GM20431 (cell line): ENCODE data around the gene LMNB1.
"Not testable (repeated sequence)": the region's sequence is repeated elsewhere in the genome, so short reads cannot be mapped to it uniquely, and the experiment has no call there.

ENCODE experiments used
- in situ Hi-C: fragments of 300-500 bp; cut with MseI, MboI; formaldehyde crosslinking; loops from one replicate; pipeline ENCODE4 v1.15.0; 2020; ENCODE audit warnings: low sequenced_read_pairs; ENCODE audit not compliant: unreplicated experiment

The LMNB1 gene

GRCh38 chr5:126776499-126777256 is at the start of gene LMNB1:
LMNB1 (plus strand) TSS chr5:126777136; CDS start chr5:126777509, 373 bp downstream.
- in situ Hi-C loops: loop anchor here (25.0 kb wide), 1 partner anchor 414 kb away; no protein-coding TSS in a partner anchor

- in situ Hi-C loops: no loop called here
Observed at GRCh38 chr5:126732716-126733115, 44.2 kb upstream of the LMNB1 start.

GRCh38 chr5:126734573-126734972 is 42.4 kb upstream of the LMNB1 start:
- in situ Hi-C loops: not testable (repeated sequence)

- in situ Hi-C loops: no loop called here
Observed at GRCh38 chr5:126736141-126736540, 40.8 kb upstream of the LMNB1 start.

GRCh38 chr5:126741361-126741760 is 35.6 kb upstream of the LMNB1 start:
- in situ Hi-C loops: no loop called here

- in situ Hi-C loops: no loop called here
Observed at GRCh38 chr5:126742425-126742824, 34.5 kb upstream of the LMNB1 start.

- in situ Hi-C loops: no loop called here
Observed at GRCh38 chr5:126744836-126745235, 32.1 kb upstream of the LMNB1 start.

- in situ Hi-C loops: no loop called here
Observed at GRCh38 chr5:126745259-126745992, 31.5 kb upstream of the LMNB1 start.

GRCh38 chr5:126746290-126746689 is 30.6 kb upstream of the LMNB1 start:
- in situ Hi-C loops: no loop called here

- in situ Hi-C loops: no loop called here
Observed at GRCh38 chr5:126752081-126752785, 24.7 kb upstream of the LMNB1 start.

GRCh38 chr5:126753227-126753626 is 23.7 kb upstream of the LMNB1 start:
- in situ Hi-C loops: no loop called here

- in situ Hi-C loops: no loop called here
Observed at GRCh38 chr5:126754609-126755008, 22.3 kb upstream of the LMNB1 start.

- in situ Hi-C loops: no loop called here
Observed at GRCh38 chr5:126755593-126755992, 21.3 kb upstream of the LMNB1 start.

- in situ Hi-C loops: no loop called here
Observed at GRCh38 chr5:126757713-126758357, 19.1 kb upstream of the LMNB1 start.

GRCh38 chr5:126763371-126763770 is 13.6 kb upstream of the LMNB1 start:
- in situ Hi-C loops: no loop called here

- in situ Hi-C loops: no loop called here
Observed at GRCh38 chr5:126769703-126770102, 7.2 kb upstream of the LMNB1 start.

GRCh38 chr5:126773536-126773935 is 3.4 kb upstream of the LMNB1 start:
- in situ Hi-C loops: not testable (repeated sequence)

- in situ Hi-C loops: not testable (repeated sequence)
Observed at GRCh38 chr5:126774595-126774994, 2.3 kb upstream of the LMNB1 start.

GRCh38 chr5:126777257-126777974 is 480 bp downstream of the LMNB1 start:
- in situ Hi-C loops: loop anchor here (25.0 kb wide), 1 partner anchor 415 kb away; no protein-coding TSS in a partner anchor
